SU-DHL-6 (cell line): Measurements from ENCODE around the gene MED27.

Experiments
- H2AFZ ChIP-seq: fragments of 200-600 bp; sonication (generic); 2 replicates; pipeline ENCODE4 v1.6.1; 2014; ENCODE audit warnings: low read depth, mild to moderate bottlenecking, moderate library complexity, mixed read lengths, antibody characterized with exemption, low read length; ENCODE audit not compliant: severe bottlenecking
- H3F3A ChIP-seq: fragments of 200-600 bp; shearing (Covaris generic); 2 replicates; pipeline ENCODE4 v1.6.0; 2016; ENCODE audit warnings: antibody characterized with exemption, mild to moderate bottlenecking; ENCODE audit not compliant: insufficient read depth
- H3K27ac ChIP-seq: fragments of 200-600 bp; sonication (generic); 2 replicates; pipeline ENCODE4 v1.5.1; 2016; ENCODE audit warnings: low read depth, mild to moderate bottlenecking, low read length, moderate library complexity, mixed read lengths
- H3K27me3 ChIP-seq: fragments of 200-600 bp; sonication (generic), shearing (Covaris generic); 2 replicates; pipeline ENCODE4 v1.6.0; 2014; ENCODE audit warnings: mild to moderate bottlenecking, low read length
- H3K36me3 ChIP-seq: fragments of 200-600 bp; sonication (generic); 2 replicates; pipeline ENCODE4 v1.6.1; 2014; ENCODE audit warnings: mild to moderate bottlenecking, low read length, mixed read lengths
- H3K4me2 ChIP-seq: fragments of 300-600, 200-600 bp; shearing (Covaris generic), sonication (generic); 2 replicates; pipeline ENCODE4 v1.6.0; 2014; ENCODE audit warnings: low read length, low read depth, mild to moderate bottlenecking; ENCODE audit not compliant: poor library complexity, severe bottlenecking
- H3K4me3 ChIP-seq: fragments of 200-600 bp; sonication (generic); 2 replicates; pipeline ENCODE4 v1.5.1; 2014; ENCODE audit warnings: antibody characterized with exemption, low read length, mild to moderate bottlenecking, mixed read lengths; ENCODE audit not compliant: insufficient read depth, poor library complexity, severe bottlenecking
- H3K79me2 ChIP-seq: fragments of 200-600 bp; sonication (generic); 2 replicates; pipeline ENCODE4 v1.6.1; 2014; ENCODE audit warnings: mild to moderate bottlenecking, low read length, moderate library complexity; ENCODE audit not compliant: insufficient read depth
- H3K9ac ChIP-seq: fragments of 200-600 bp; sonication (generic); 2 replicates; pipeline ENCODE4 v1.7.0; 2014; ENCODE audit warnings: mild to moderate bottlenecking, low read length
- H3K9me2 ChIP-seq: fragments of 200-600 bp; sonication (generic); replicated peaks from 2 replicates; pipeline ENCODE4 v1.6.1; 2014; ENCODE audit warnings: low read length; ENCODE audit not compliant: insufficient read depth
- H3K9me3 ChIP-seq: fragments of 200-600 bp; sonication (generic); 2 replicates; pipeline ENCODE4 v1.6.1; 2014; ENCODE audit warnings: low read length, mixed read lengths; ENCODE audit not compliant: insufficient read depth
- H4K20me1 ChIP-seq: fragments of 200-600 bp; sonication (generic); 2 replicates; pipeline ENCODE4 v1.6.1; 2014; ENCODE audit warnings: low read depth, mild to moderate bottlenecking, antibody characterized with exemption, low read length, moderate library complexity, mixed read lengths
- EZH2phosphoT487 ChIP-seq: fragments of 200-600 bp; sonication (generic), shearing (Covaris generic); conservative IDR thresholded peaks from 2 replicates; pipeline ENCODE4 v1.6.1; 2018; ENCODE audit warnings: mild to moderate bottlenecking, antibody characterized with exemption, low read length, moderate library complexity, mixed read lengths
- TF ChIP-seq, protein P1 (sequence below): fragments of 200-600 bp; sonication (generic); IDR thresholded peaks from one replicate; pipeline ENCODE4 v1.5.1; 2017; ENCODE audit warnings: antibody characterized with exemption, mild to moderate bottlenecking, low read length, moderate library complexity; ENCODE audit not compliant: insufficient read depth, poor library complexity, severe bottlenecking

MED27 gene

DNA sequence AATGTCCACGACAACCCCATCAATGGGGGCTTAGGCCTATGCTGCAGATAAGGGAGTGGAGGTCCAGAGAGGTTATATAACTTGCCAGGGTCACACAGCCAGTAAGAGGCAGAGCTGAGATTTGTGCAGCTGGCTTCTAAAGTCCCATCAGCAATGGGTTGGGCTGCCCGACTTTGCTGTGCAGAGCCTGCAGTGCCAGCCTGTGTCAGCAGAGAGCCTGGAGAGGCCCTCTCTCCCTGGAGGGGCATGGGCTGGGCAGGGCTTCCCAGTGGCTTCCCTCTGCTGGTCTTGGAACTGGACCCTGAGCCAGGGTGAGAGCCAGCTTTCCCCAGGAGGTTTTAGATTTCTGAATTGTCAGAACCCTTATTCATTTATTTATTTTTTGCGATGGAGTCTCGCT is 262.6 kb downstream of the MED27 start:
- no peaks in the 10 kb centered on the region for H3K27me3 ChIP-seq
- no peaks in the 10 kb centered on the region for H4K20me1 ChIP-seq
- no peak overlapping the region for H3K27ac ChIP-seq
- H2AFZ ChIP-seq, result no peak overlapping the region
- H3K79me2 ChIP-seq, result no peaks in the 10 kb centered on the region
- no peaks in the 10 kb centered on the region for H3K9me3 ChIP-seq
- H3K9ac ChIP-seq, result no peak overlapping the region
- no peaks in the 10 kb centered on the region for H3F3A ChIP-seq
- no peak overlapping the region for H3K4me3 ChIP-seq
- H3K4me2 ChIP-seq, result no peak overlapping the region
- TF ChIP-seq, protein P1, sequence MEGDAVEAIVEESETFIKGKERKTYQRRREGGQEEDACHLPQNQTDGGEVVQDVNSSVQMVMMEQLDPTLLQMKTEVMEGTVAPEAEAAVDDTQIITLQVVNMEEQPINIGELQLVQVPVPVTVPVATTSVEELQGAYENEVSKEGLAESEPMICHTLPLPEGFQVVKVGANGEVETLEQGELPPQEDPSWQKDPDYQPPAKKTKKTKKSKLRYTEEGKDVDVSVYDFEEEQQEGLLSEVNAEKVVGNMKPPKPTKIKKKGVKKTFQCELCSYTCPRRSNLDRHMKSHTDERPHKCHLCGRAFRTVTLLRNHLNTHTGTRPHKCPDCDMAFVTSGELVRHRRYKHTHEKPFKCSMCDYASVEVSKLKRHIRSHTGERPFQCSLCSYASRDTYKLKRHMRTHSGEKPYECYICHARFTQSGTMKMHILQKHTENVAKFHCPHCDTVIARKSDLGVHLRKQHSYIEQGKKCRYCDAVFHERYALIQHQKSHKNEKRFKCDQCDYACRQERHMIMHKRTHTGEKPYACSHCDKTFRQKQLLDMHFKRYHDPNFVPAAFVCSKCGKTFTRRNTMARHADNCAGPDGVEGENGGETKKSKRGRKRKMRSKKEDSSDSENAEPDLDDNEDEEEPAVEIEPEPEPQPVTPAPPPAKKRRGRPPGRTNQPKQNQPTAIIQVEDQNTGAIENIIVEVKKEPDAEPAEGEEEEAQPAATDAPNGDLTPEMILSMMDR, result no peak
- no peak for TF ChIP-seq EZH2phosphoT487
- H3K36me3 ChIP-seq, result no peaks in the 10 kb centered on the region
- no peaks in the 10 kb centered on the region for H3K9me2 ChIP-seq

DNA sequence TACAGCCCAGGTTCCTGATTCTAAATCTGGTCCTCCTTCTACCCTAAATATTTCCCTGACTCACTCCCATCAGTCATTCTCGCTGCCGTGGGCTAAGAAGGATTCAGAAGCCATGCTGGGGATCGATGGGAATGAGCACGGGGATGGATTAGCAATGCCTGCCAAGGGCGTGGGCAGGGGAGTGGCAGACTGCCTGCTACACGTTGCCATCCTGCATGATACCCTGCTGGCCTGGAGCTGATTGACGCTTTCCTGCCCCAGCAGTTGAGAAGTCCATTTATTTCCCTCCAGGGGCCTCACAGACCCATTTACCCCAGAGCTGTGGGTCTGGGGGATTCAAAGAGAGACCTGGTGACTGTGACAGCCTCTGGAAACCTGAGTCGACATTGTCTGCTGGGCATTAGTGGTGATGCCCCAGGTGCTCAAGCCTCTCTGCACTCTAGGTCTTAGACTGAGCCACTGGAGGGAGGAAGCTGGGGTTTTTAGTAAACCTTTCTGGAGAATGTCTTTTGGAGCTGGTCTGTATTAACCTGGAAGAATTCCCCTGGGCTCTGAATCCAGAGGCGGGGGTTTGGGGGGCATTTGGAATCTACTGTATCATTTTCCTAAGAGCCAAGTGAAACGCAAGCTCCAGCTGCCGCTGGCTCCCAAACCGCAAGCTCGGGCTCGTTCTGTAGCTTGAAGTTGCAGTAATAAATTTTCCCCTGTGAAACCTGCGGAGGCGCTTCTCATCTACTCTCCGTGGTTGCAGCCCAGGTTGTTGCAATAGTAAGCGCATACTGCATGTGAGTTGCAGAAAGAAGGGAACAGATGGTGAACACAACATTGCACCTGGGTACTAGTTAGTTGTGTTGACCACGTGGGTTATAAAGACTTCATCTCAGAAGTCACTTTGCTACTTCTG is 263.4 kb downstream of the MED27 start:
- H4K20me1 ChIP-seq, result no peaks in the 10 kb centered on the region
- no peaks in the 10 kb centered on the region for H3K9me2 ChIP-seq
- H3K9me3 ChIP-seq, result no peaks in the 10 kb centered on the region
- no peak overlapping the region for H3K27ac ChIP-seq
- no peaks in the 10 kb centered on the region for H3K36me3 ChIP-seq
- no peak overlapping the region for H3K4me3 ChIP-seq
- H2AFZ ChIP-seq, result no peak overlapping the region
- no peaks in the 10 kb centered on the region for H3K79me2 ChIP-seq
- no peak for TF ChIP-seq EZH2phosphoT487
- TF ChIP-seq, protein P1, result no peak
- no peaks in the 10 kb centered on the region for H3K27me3 ChIP-seq
- no peak overlapping the region for H3K4me2 ChIP-seq
- no peaks in the 10 kb centered on the region for H3F3A ChIP-seq
- H3K9ac ChIP-seq, result no peak overlapping the region

DNA sequence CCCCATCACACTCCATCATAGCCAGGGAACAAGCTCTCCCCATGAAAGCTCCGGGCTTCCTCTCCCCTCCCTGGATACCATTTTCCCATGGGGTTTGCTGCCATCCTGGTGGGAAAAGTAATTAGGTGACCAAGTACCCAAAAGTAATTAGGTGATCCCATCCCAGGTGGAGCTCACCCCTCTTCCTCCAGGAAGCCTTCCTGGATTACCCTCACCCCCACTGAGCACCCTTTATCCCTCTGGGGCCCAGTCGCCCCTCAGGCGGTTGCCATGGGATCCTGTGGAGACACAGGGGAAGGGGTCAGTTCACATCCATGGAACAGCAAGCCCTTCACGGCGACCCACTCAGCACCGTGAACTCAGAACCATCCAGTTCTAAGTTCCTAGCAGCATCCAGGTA is 265.0 kb downstream of the MED27 start:
- no peak overlapping the region for H3K4me2 ChIP-seq
- H3K27me3 ChIP-seq, result no peaks in the 10 kb centered on the region
- H3K9me2 ChIP-seq, result no peaks in the 10 kb centered on the region
- no peaks in the 10 kb centered on the region for H3K36me3 ChIP-seq
- H2AFZ ChIP-seq, result no peak overlapping the region
- no peaks in the 10 kb centered on the region for H4K20me1 ChIP-seq
- H3K9ac ChIP-seq, result no peak overlapping the region
- no peaks in the 10 kb centered on the region for H3K79me2 ChIP-seq
- no peaks in the 10 kb centered on the region for H3K9me3 ChIP-seq
- H3K4me3 ChIP-seq, result no peak overlapping the region
- H3F3A ChIP-seq, result no peaks in the 10 kb centered on the region
- H3K27ac ChIP-seq, result no peak overlapping the region
- TF ChIP-seq EZH2phosphoT487, result no peak
- TF ChIP-seq, protein P1, result no peak
